Measurements from ENCODE around the gene BRIP1. TPM values are rescaled to one million over a fixed set of nuclear protein-coding genes. Genes with fewer than 3 reads are reported as not detected.

Gene BRIP1
- total and polyA plus RNA-seq, 10 of the 15 experiments (the other 5 are each of a cell fraction or from before 2014, with no cell fraction given) = 4.0 to 24.2 (median 12.8) TPM

- TF ChIP-seq ZNF592 (IDR thresholded peaks at IDR 0.05) = no peak
- no peak for TF ChIP-seq CEBPB (IDR thresholded peaks at IDR 0.05; ENCODE audit: borderline replicate concordance in 1 of 2, low read depth in 2 of 2, low read length in 2 of 2)
- TF ChIP-seq ZNF24 (IDR thresholded peaks at IDR 0.05) = no peak
- TF ChIP-seq CHD1 (IDR thresholded peaks at IDR 0.05; ENCODE audit: low read depth, low read length) = no peak
- no peak for TF ChIP-seq YY1 (IDR thresholded peaks at IDR 0.05; ENCODE audit: low read depth, low read length)
These were observed 150.3 kb downstream of the BRIP1 start (continued) for GRCh38 chr17:61713035-61713434.

GRCh38 chr17:61710546-61710945, 152.8 kb downstream of the BRIP1 start:
- FAIRE-seq = no peak
- no peaks in the 10 kb centered on the region for H3K79me2 ChIP-seq (ENCODE audit: control insufficient read depth, insufficient read depth, low read length)
- no peaks in the 10 kb centered on the region for H3K9me3 ChIP-seq (replicated peaks; ENCODE audit: control insufficient read depth, insufficient read depth, low read length)
- H3K27me3 ChIP-seq (replicated peaks in 1 of 2; ENCODE audit: control insufficient read depth in 2 of 2, insufficient read depth in 2 of 2, low read length in 1 of 2) = no peaks in the 10 kb centered on the region
- H4K20me1 ChIP-seq (ENCODE audit: control insufficient read depth, insufficient read depth) = no peaks in the 10 kb centered on the region
- no peak overlapping the region for H3K27ac ChIP-seq (ENCODE audit: control insufficient read depth, insufficient read depth)
- H3K4me1 ChIP-seq (ENCODE audit: control insufficient read depth, insufficient read depth, low read length) = no peaks in the 10 kb centered on the region
- ChIA-PET CTCF (interaction anchor here (1.3 kb wide), 1 partner anchor 9 kb away, joined by 6 read pairs; no protein-coding TSS in a partner anchor), SMC1A (ENCODE audit: uncharacterized antibody, unreplicated experiment) (interaction anchor here (0.8 to 1.1 kb wide), 2 partner anchors 9 to 14 kb away, joined by 3 to 4 read pairs; no protein-coding TSS in a partner anchor), RAD21 (ENCODE audit: unreplicated experiment) (no interaction called here), POLR2A (no interaction called here)
- H3K4me3 ChIP-seq = no peak overlapping the region
- H3K36me3 ChIP-seq (ENCODE audit: control insufficient read depth in 2 of 2, insufficient read depth in 2 of 2, low read length in 1 of 2) = no peaks in the 10 kb centered on the region; a peak in 1 of 4 replicates
- WGBS (ENCODE audit: insufficient coverage, insufficient replicate concordance, low lambda C conversion rate, missing lambda C conversion rate) = 93% methylated on average over 4 of the region's 4 CpGs
- H3K4me2 ChIP-seq (ENCODE audit: control insufficient read depth, insufficient read depth) = no peak overlapping the region
- no peak overlapping the region for H2AFZ ChIP-seq (ENCODE audit: control insufficient read depth, low read depth, low read length)
- ATAC-seq = no peak
- H3K9ac ChIP-seq (ENCODE audit: control insufficient read depth, insufficient read depth, low read length) = no peak overlapping the region
- in situ Hi-C loops (cut with MboI) = no loop called here
- TF ChIP-seq NFXL1 (IDR thresholded peaks at IDR 0.05; ENCODE audit: borderline replicate concordance) = peak; percentile 56; the same call in 1 of the 2 replicates
- 0 out of 4 replicates have a peak, but pooled peaks of 1 of the 2 experiments have one; percentile 23 for TF ChIP-seq ETV6 (conservative IDR thresholded peaks at IDR 0.05 in 1 of 2, IDR thresholded peaks at IDR 0.05 in 1 of 2; ENCODE audit: borderline replicate concordance in 1 of 2, low read depth in 1 of 2)
- TF ChIP-seq POLR2A (IDR thresholded peaks at IDR 0.05; ENCODE audit: low read depth, low read length) = no peak
- intact Hi-C loops (cut with micrococcal nuclease; ENCODE audit: unreplicated experiment) = no loop called here
- no peak for DNase-seq (ENCODE audit: low read depth, low spot score)
- no TSS peak for BruUV-seq (replicated peaks)
